Astrocyte of the cerebellum (primary cell): ENCODE measurements around the gene IRF9.

Experiments
- DNase-seq: peaks from one replicate; pipeline ENCODE4 v3.0.0-alpha.2; 2011; ENCODE audit warnings: low read depth
- H3K4me3 ChIP-seq: 2 replicates; pipeline ENCODE4 v1.5.1; 2011; ENCODE audit warnings: mild to moderate bottlenecking, low read depth, low read length, moderate library complexity
- CTCF ChIP-seq: IDR thresholded peaks from 2 replicates; pipeline ENCODE4 v1.5.1; 2012; ENCODE audit warnings: low read length, low read depth, moderate library complexity, mild to moderate bottlenecking; ENCODE audit errors: missing control alignments
- in situ Hi-C: cut with HindIII; loops from 2 replicates; pipeline ENCODE4 v1.10.0; 2017; ENCODE audit warnings: low sequenced_read_pairs

Gene IRF9

GRCh38 chr14:24123424-24124417, 37.3 kb upstream of the IRF9 start:
- no peak for DNase-seq
- TF ChIP-seq CTCF: no peak
- in situ Hi-C loops: no loop called here
- no peak overlapping the region for H3K4me3 ChIP-seq

GRCh38 chr14:24126939-24127338, 34.1 kb upstream of the IRF9 start:
- no peak for TF ChIP-seq CTCF
- no peak for DNase-seq
- H3K4me3 ChIP-seq: no peak overlapping the region
- in situ Hi-C loops: no loop called here

- TF ChIP-seq CTCF: no peak
- in situ Hi-C loops: no loop called here
- no peak overlapping the region for H3K4me3 ChIP-seq
- DNase-seq: no peak
Observed at GRCh38 chr14:24127673-24128072, 33.4 kb upstream of the IRF9 start.

GRCh38 chr14:24129410-24129998, 31.6 kb upstream of the IRF9 start:
- in situ Hi-C loops: no loop called here
- TF ChIP-seq CTCF: no peak

GRCh38 chr14:24130380-24130716, 30.7 kb upstream of the IRF9 start, which contains the start of gene FITM1:
TSS of gene FITM1 (plus strand) at chr14:24130659. CDS start at chr14:24131564, 905 bp downstream.
- in situ Hi-C loops: no loop called here
- no peak for DNase-seq
- H3K4me3 ChIP-seq: no peak within 1 kb of the TSS
- no peak for TF ChIP-seq CTCF

More at GRCh38 chr14:24129410-24129998, 31.6 kb upstream of the IRF9 start:
- no peak overlapping the region for H3K4me3 ChIP-seq
- no peak for DNase-seq

- no peak overlapping the region for H3K4me3 ChIP-seq
- no peak for DNase-seq
- no peak for TF ChIP-seq CTCF
- in situ Hi-C loops: no loop called here
Observed at GRCh38 chr14:24130717-24131548, 30.1 kb upstream of the IRF9 start.
